ENCODE measurements around the gene BLMH.

BLMH gene

GRCh38 chr17:30290696-30291542 is 825 bp downstream of the BLMH start:
- H3K9me3 Mint-ChIP-seq (ENCODE audit: low read depth) = no peaks in the 10 kb centered on the region
- peaks cover 12% of the 10 kb centered on the region for H3K36me3 Mint-ChIP-seq
- H3K4me1 Mint-ChIP-seq (ENCODE audit: low read depth) = peaks cover 20% of the 10 kb centered on the region
- H3K4me3 Mint-ChIP-seq = peak overlapping the region; percentile 98
- no peaks in the 10 kb centered on the region for H3K27me3 Mint-ChIP-seq
- H3K27ac Mint-ChIP-seq = peak overlapping the region; percentile 99

GRCh38 chr17:30290077-30290476 is 1.7 kb downstream of the BLMH start:
- no peaks in the 10 kb centered on the region for H3K9me3 Mint-ChIP-seq (ENCODE audit: low read depth)
- peak overlapping the region; percentile 98 for H3K4me3 Mint-ChIP-seq
- H3K4me1 Mint-ChIP-seq (ENCODE audit: low read depth) = peaks cover 20% of the 10 kb centered on the region
- H3K27me3 Mint-ChIP-seq = no peaks in the 10 kb centered on the region
- H3K36me3 Mint-ChIP-seq = peaks cover 12% of the 10 kb centered on the region
- peak overlapping the region; percentile 99 for H3K27ac Mint-ChIP-seq

GRCh38 chr17:30279156-30279555 is 12.6 kb downstream of the BLMH start:
- Mint-ChIP-seq H3K9me3 (ENCODE audit: low read depth) (no peaks in the 10 kb centered on the region), H3K36me3 (peaks cover 14% of the 10 kb centered on the region), H3K4me3 (no peak overlapping the region)

GRCh38 chr17:30278032-30278431 is 13.7 kb downstream of the BLMH start:
- Mint-ChIP-seq H3K9me3 (ENCODE audit: low read depth) (no peaks in the 10 kb centered on the region), H3K4me3 (no peak overlapping the region), H3K36me3 (peaks cover 19% of the 10 kb centered on the region), H3K4me1 (ENCODE audit: low read depth) (peaks cover 3% of the 10 kb centered on the region), H3K27me3 (no peaks in the 10 kb centered on the region), H3K27ac (no peak overlapping the region)

More at GRCh38 chr17:30279156-30279555, 12.6 kb downstream of the BLMH start:
- H3K4me1 Mint-ChIP-seq (ENCODE audit: low read depth) = peaks cover 3% of the 10 kb centered on the region
- no peak overlapping the region for H3K27ac Mint-ChIP-seq
- no peaks in the 10 kb centered on the region for H3K27me3 Mint-ChIP-seq

- H3K27ac Mint-ChIP-seq = no peak overlapping the region
- H3K4me1 Mint-ChIP-seq (ENCODE audit: low read depth) = no peaks in the 10 kb centered on the region
- no peaks in the 10 kb centered on the region for H3K27me3 Mint-ChIP-seq
- peaks cover 20% of the 10 kb centered on the region for H3K36me3 Mint-ChIP-seq
- no peak overlapping the region for H3K4me3 Mint-ChIP-seq
- no peaks in the 10 kb centered on the region for H3K9me3 Mint-ChIP-seq (ENCODE audit: low read depth)
Measured at GRCh38 chr17:30275911-30276310, 15.8 kb downstream of the BLMH start.

GRCh38 chr17:30274887-30275286 is 16.9 kb downstream of the BLMH start:
- H3K4me3 Mint-ChIP-seq = no peak overlapping the region
- H3K27me3 Mint-ChIP-seq = no peaks in the 10 kb centered on the region
- no peaks in the 10 kb centered on the region for H3K9me3 Mint-ChIP-seq (ENCODE audit: low read depth)
- H3K27ac Mint-ChIP-seq = no peak overlapping the region
- no peaks in the 10 kb centered on the region for H3K4me1 Mint-ChIP-seq (ENCODE audit: low read depth)
- peaks cover 20% of the 10 kb centered on the region for H3K36me3 Mint-ChIP-seq

- Mint-ChIP-seq H3K27ac (no peak overlapping the region), H3K36me3 (peaks cover 21% of the 10 kb centered on the region), H3K27me3 (no peaks in the 10 kb centered on the region)
Measured at GRCh38 chr17:30273373-30273772, 18.4 kb downstream of the BLMH start.

GRCh38 chr17:30271102-30271501 is 20.6 kb downstream of the BLMH start:
- no peak overlapping the region for H3K27ac Mint-ChIP-seq
- no peaks in the 10 kb centered on the region for H3K27me3 Mint-ChIP-seq
- H3K9me3 Mint-ChIP-seq (ENCODE audit: low read depth) = no peaks in the 10 kb centered on the region
- H3K4me3 Mint-ChIP-seq = no peak overlapping the region
- H3K36me3 Mint-ChIP-seq = peaks cover 22% of the 10 kb centered on the region
- H3K4me1 Mint-ChIP-seq (ENCODE audit: low read depth) = no peaks in the 10 kb centered on the region

More at GRCh38 chr17:30273373-30273772, 18.4 kb downstream of the BLMH start:
- Mint-ChIP-seq H3K4me1 (ENCODE audit: low read depth) (no peaks in the 10 kb centered on the region), H3K9me3 (ENCODE audit: low read depth) (no peaks in the 10 kb centered on the region), H3K4me3 (no peak overlapping the region)

GRCh38 chr17:30267625-30268024 is 24.1 kb downstream of the BLMH start:
- Mint-ChIP-seq H3K36me3 (peaks cover 16% of the 10 kb centered on the region), H3K4me1 (ENCODE audit: low read depth) (peaks cover 1% of the 10 kb centered on the region), H3K27me3 (no peaks in the 10 kb centered on the region), H3K27ac (no peak overlapping the region), H3K9me3 (ENCODE audit: low read depth) (no peaks in the 10 kb centered on the region), H3K4me3 (no peak overlapping the region)

GRCh38 chr17:30263552-30264333 is 28.0 kb downstream of the BLMH start:
- Mint-ChIP-seq H3K4me1 (ENCODE audit: low read depth) (peaks cover 1% of the 10 kb centered on the region), H3K27me3 (no peaks in the 10 kb centered on the region), H3K27ac (peak overlapping the region; percentile 12), H3K4me3 (no peak overlapping the region), H3K9me3 (ENCODE audit: low read depth) (no peaks in the 10 kb centered on the region), H3K36me3 (peaks cover 17% of the 10 kb centered on the region)

- H3K4me3 Mint-ChIP-seq = no peak overlapping the region
- no peak overlapping the region for H3K27ac Mint-ChIP-seq
- H3K4me1 Mint-ChIP-seq (ENCODE audit: low read depth) = no peaks in the 10 kb centered on the region
- H3K27me3 Mint-ChIP-seq = no peaks in the 10 kb centered on the region
- no peaks in the 10 kb centered on the region for H3K9me3 Mint-ChIP-seq (ENCODE audit: low read depth)
- peaks cover 12% of the 10 kb centered on the region for H3K36me3 Mint-ChIP-seq
Measured at GRCh38 chr17:30256756-30257506, 34.8 kb downstream of the BLMH start.

- Mint-ChIP-seq H3K27ac (no peak overlapping the region), H3K27me3 (no peaks in the 10 kb centered on the region), H3K36me3 (peaks cover 5% of the 10 kb centered on the region), H3K9me3 (ENCODE audit: low read depth) (no peaks in the 10 kb centered on the region), H3K4me3 (no peak overlapping the region), H3K4me1 (ENCODE audit: low read depth) (no peaks in the 10 kb centered on the region)
Measured at GRCh38 chr17:30254150-30254549, 37.6 kb downstream of the BLMH start.

- Mint-ChIP-seq H3K36me3 (peaks cover 7% of the 10 kb centered on the region), H3K4me1 (ENCODE audit: low read depth) (no peaks in the 10 kb centered on the region), H3K27ac (no peak overlapping the region), H3K27me3 (no peaks in the 10 kb centered on the region), H3K9me3 (ENCODE audit: low read depth) (no peaks in the 10 kb centered on the region), H3K4me3 (no peak overlapping the region)
Measured at GRCh38 chr17:30253312-30253711, 38.4 kb downstream of the BLMH start.

GRCh38 chr17:30251931-30252330 is 39.8 kb downstream of the BLMH start:
- no peaks in the 10 kb centered on the region for H3K4me1 Mint-ChIP-seq (ENCODE audit: low read depth)
- H3K9me3 Mint-ChIP-seq (ENCODE audit: low read depth) = no peaks in the 10 kb centered on the region

GRCh38 chr17:30249460-30249859 is 42.3 kb downstream of the BLMH start:
- Mint-ChIP-seq H3K4me3 (no peak overlapping the region), H3K9me3 (ENCODE audit: low read depth) (no peaks in the 10 kb centered on the region), H3K4me1 (ENCODE audit: low read depth) (no peaks in the 10 kb centered on the region), H3K36me3 (peaks cover 11% of the 10 kb centered on the region), H3K27me3 (no peaks in the 10 kb centered on the region), H3K27ac (no peak overlapping the region)

More at GRCh38 chr17:30251931-30252330, 39.8 kb downstream of the BLMH start:
- H3K27ac Mint-ChIP-seq = no peak overlapping the region
- no peaks in the 10 kb centered on the region for H3K27me3 Mint-ChIP-seq
- H3K36me3 Mint-ChIP-seq = peaks cover 7% of the 10 kb centered on the region
- H3K4me3 Mint-ChIP-seq = no peak overlapping the region

All from activated naive CD8-positive, alpha-beta T cell (primary cell).